K562 (cell line): ENCODE results near the gene NTNG1. TPM values are rescaled to one million over a fixed set of nuclear protein-coding genes. Genes with fewer than 3 reads are reported as not detected.

Experiments
- ATAC-seq: fragments of 200-7000 bp; cut with Tn5 transposase; 3 replicates; pipeline ENCODE4 v1.9.1; 2020; ENCODE audit warnings: moderate library complexity
- BruUV-seq: library from RNA; stranded (reverse); fragments of 400-500 nt; replicated peaks from 2 replicates; lab custom pipeline; 2021; lab: Mats Ljungman, UMichigan
- CTCF ChIA-PET: fragments of 300-600 bp; formaldehyde crosslinking; extraction: SDS; loops from one replicate; lab custom pipeline; 2021; ENCODE audit warnings: low intra/inter-chr PET ratio; lab: Yijun Ruan, JAX
- POLR2A ChIA-PET: fragments of 300-600, 350-650 bp; sonication (Branson Sonifier 250); formaldehyde crosslinking; extraction: SDS; loops from one replicate; lab custom pipeline; 2021; ENCODE audit warnings: antibody characterized with exemption, inconsistent platforms; lab: Yijun Ruan, JAX
- DNase-seq, 4 experiments: peaks; one replicate each; pipeline versions ENCODE4 v3.0.0 to v3.0.0-alpha.2; 2011 to 2018; ENCODE audit warnings: low spot score in 3 of 4, mixed read lengths in 3 of 4; ENCODE audit errors: extremely low read depth in 1 of 4
- FAIRE-seq: peaks from 2 replicates; lab custom pipeline; 2011; peaks lifted over from hg19 to GRCh38; lab: Jason Lieb, UNC
- H2AFZ ChIP-seq: 2 replicates; pipeline ENCODE4 v1.6.0; 2011; ENCODE audit warnings: low read depth, low read length, control low read depth, inconsistent platforms
- H3K27ac ChIP-seq: fragments of 200-600 bp; 3 replicates; pipeline ENCODE4 v1.8.0; 2011; ENCODE audit warnings: low read depth, mild to moderate bottlenecking, control low read depth, inconsistent platforms, low read length, moderate library complexity, mixed read lengths; ENCODE audit errors: extremely low read depth
- H3K27me3 ChIP-seq, 2 experiments: fragments of 300-600 bp in 1 of 2; 2 replicates in 1 of 2; 3 replicates in 1 of 2; pipeline versions ENCODE4 v1.6.0 to v1.8.0; 2011; ENCODE audit warnings: inconsistent platforms in 2 of 2, low read length in 2 of 2, mild to moderate bottlenecking in 1 of 2, mixed read lengths in 1 of 2, moderate library complexity in 1 of 2; ENCODE audit not compliant: control insufficient read depth in 2 of 2, insufficient read depth in 2 of 2
- H3K36me3 ChIP-seq: fragments of 300-600 bp; 3 replicates; pipeline ENCODE4 v1.8.0; 2011; ENCODE audit warnings: mild to moderate bottlenecking, low read length, inconsistent platforms; ENCODE audit not compliant: control insufficient read depth, insufficient read depth
- H3K4me1 ChIP-seq, 2 experiments: fragments of 200-600 bp in 1 of 2; replicated peaks in 1 of 2; 2 replicates in 1 of 2; 3 replicates in 1 of 2; pipeline versions ENCODE4 v1.5.1 to v1.8.0; 2011; ENCODE audit warnings: inconsistent platforms in 2 of 2, low read length in 2 of 2, mild to moderate bottlenecking in 1 of 2, mixed read lengths in 1 of 2, moderate library complexity in 1 of 2; ENCODE audit not compliant: control insufficient read depth in 2 of 2, insufficient read depth in 2 of 2
- H3K4me2 ChIP-seq: 2 replicates; pipeline ENCODE4 v1.6.1; 2011; ENCODE audit warnings: low read length, control low read depth, inconsistent platforms, mixed read lengths; ENCODE audit not compliant: insufficient read depth
- H3K4me3 ChIP-seq: fragments of 200-600 bp; sonication (generic), shearing (Covaris generic); 2 replicates; pipeline ENCODE4 v1.5.1; 2016; ENCODE audit warnings: control low read depth, inconsistent platforms
- H3K79me2 ChIP-seq: fragments of 200-600 bp; 3 replicates; pipeline ENCODE4 v1.8.0; 2011; ENCODE audit warnings: low read length, inconsistent platforms; ENCODE audit not compliant: control insufficient read depth, insufficient read depth
- H3K9ac ChIP-seq, 2 experiments: 2 replicates each; pipeline versions ENCODE4 v1.6.0 to v1.6.1; 2011; ENCODE audit warnings: low read depth in 2 of 2, low read length in 2 of 2, control low read depth in 1 of 2, inconsistent platforms in 1 of 2, mild to moderate bottlenecking in 1 of 2, mixed read lengths in 1 of 2; ENCODE audit not compliant: insufficient read depth in 1 of 2
- H3K9me1 ChIP-seq: one replicate; pipeline ENCODE4 v1.6.0; 2011; ENCODE audit warnings: inconsistent platforms, mild to moderate bottlenecking, low read length, moderate library complexity; ENCODE audit not compliant: control insufficient read depth, insufficient read depth
- H3K9me3 ChIP-seq: replicated peaks from 2 replicates; pipeline ENCODE4 v1.5.1; 2011; ENCODE audit warnings: low read depth, low read length, inconsistent platforms; ENCODE audit not compliant: control insufficient read depth, insufficient read depth
- H4K20me1 ChIP-seq: replicated peaks from 2 replicates; pipeline ENCODE4 v1.6.1; 2011; ENCODE audit warnings: low read length, inconsistent platforms, mixed read lengths; ENCODE audit not compliant: control insufficient read depth, insufficient read depth
- CBX2 ChIP-seq: fragments of 200-600 bp; sonication (generic); IDR thresholded peaks from one replicate; pipeline ENCODE4 v1.6.1; 2012; ENCODE audit warnings: mild to moderate bottlenecking, low read length, inconsistent platforms; ENCODE audit not compliant: insufficient read depth, poor library complexity, severe bottlenecking
- KAT8 ChIP-seq: fragments of 450-650 bp; IDR thresholded peaks from 2 replicates; pipeline ENCODE4 v1.6.1; 2016; ENCODE audit warnings: low read depth, mild to moderate bottlenecking
- MCM7 ChIP-seq, 2 experiments: fragments of 450-650 bp; IDR thresholded peaks; 2 replicates each; pipeline ENCODE4 v1.6.1; 2016 to 2018
- ZNF436 ChIP-seq: fragments of 250-450, 450-650 bp; sonication (Bioruptor Pico); formaldehyde crosslinking; IDR thresholded peaks from 2 replicates; pipeline ENCODE4 v1.7.0; 2020; ENCODE audit warnings: mild to moderate bottlenecking
- ZNF444 ChIP-seq: fragments of 250-450 bp; sonication (Bioruptor Pico); IDR thresholded peaks from 2 replicates; pipeline ENCODE4 v1.4.0; 2020; ENCODE audit warnings: mild to moderate bottlenecking, moderate library complexity
- whole genome bisulfite sequencing: fragments of 100-300 bp; shearing (Covaris generic); methylation state at CpG from one replicate; pipeline ENCODE4 v1.1.6; 2016; ENCODE audit warnings: low coverage, mixed read lengths; ENCODE audit not compliant: insufficient coverage; ENCODE audit errors: missing lambda C conversion rate; 5-methylcytosine and 5-hydroxymethylcytosine counted together
- in situ Hi-C: fragments of 300-500 bp; cut with MboI; formaldehyde crosslinking; loops from 4 replicates; pipeline ENCODE4 v1.15.0; 2018; ENCODE audit warnings: inconsistent platforms, mixed read lengths
- intact Hi-C: fragments of 100-400 bp; cut with micrococcal nuclease; formaldehyde crosslinking; loops from 2 replicates; pipeline ENCODE4 v1.14.2; 2022
- polyA plus RNA-seq, 8 experiments: library from polyadenylated mRNA; depleted of rRNA in 4 of 8; stranded (reverse) in 5 of 8; unstranded in 3 of 8; fragments of >200 nt; fragmentation: Nextera tagmentation in 2 of 8; fragmentation: Illumina TruSeq in 1 of 8; extraction: Ambion mirVana in 2 of 8; extraction: Trizol in 1 of 8; gene quantifications; 2 replicates each; pipeline versions ENCODE4 v1.2.1 to v1.2.3, GENCODE V29; 2011 to 2014; ENCODE audit warnings: inconsistent platforms in 1 of 8, missing spikeins in 1 of 8
- total RNA-seq, 7 experiments: library from RNA; depleted of rRNA in 6 of 7; stranded (reverse); fragments of >200 nt in 6 of 7; fragmentation: Illumina TruSeq in 2 of 7; extraction: Trizol in 2 of 7; gene quantifications; 2 replicates each; pipeline versions ENCODE4 v1.2.1 to v1.2.3, GENCODE V29; 2011 to 2021; ENCODE audit warnings: low replicate concordance in 1 of 7
- TF ChIP-seq, protein P1 (sequence below): fragments of 450-650 bp; IDR thresholded peaks from 2 replicates; pipeline ENCODE4 v1.7.1; 2018; ENCODE audit warnings: mild to moderate bottlenecking, low read depth; ENCODE audit not compliant: partially characterized antibody

Gene NTNG1
- total and polyA plus RNA-seq, 9 of the 15 experiments (the other 6 are each of a cell fraction or from before 2014, with no cell fraction given) = not detected

DNA sequence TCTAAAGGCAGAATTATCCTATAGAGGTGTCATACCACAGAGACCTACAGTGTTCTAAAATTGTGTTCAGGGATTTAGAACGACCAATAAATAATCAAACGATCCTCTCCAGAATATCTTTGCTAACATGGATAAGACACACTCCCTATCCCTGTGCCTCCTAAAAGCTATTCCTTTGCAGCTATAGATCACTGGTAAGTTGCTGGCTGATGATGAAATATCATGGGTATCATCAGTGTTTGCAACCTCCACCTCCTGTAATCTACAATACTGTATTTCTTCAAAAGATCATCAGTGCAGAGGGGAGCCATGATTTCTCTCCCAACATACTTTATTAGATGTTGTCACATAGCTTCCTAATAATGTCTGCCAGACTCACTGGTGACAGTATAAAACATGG is 201.9 kb downstream of the NTNG1 start:
- CTCF ChIA-PET = no interaction called here
- Histone ChIP-seq H3K27ac (no peak overlapping the region), H3K9me3 (no peaks in the 10 kb centered on the region), H2AFZ (no peak overlapping the region), H3K4me2 (no peak overlapping the region), H4K20me1 (no peaks in the 10 kb centered on the region), H3K4me1 (no peaks in the 10 kb centered on the region), H3K79me2 (no peaks in the 10 kb centered on the region), H3K4me3 (no peak overlapping the region), H3K9ac (no peak overlapping the region), H3K27me3 (no peaks in the 10 kb centered on the region), H3K36me3 (no peaks in the 10 kb centered on the region), H3K9me1 (no peaks in the 10 kb centered on the region)
- TF ChIP-seq CBX2 = no peak
- no peak for TF ChIP-seq ZNF436
- TF ChIP-seq, protein P1, sequence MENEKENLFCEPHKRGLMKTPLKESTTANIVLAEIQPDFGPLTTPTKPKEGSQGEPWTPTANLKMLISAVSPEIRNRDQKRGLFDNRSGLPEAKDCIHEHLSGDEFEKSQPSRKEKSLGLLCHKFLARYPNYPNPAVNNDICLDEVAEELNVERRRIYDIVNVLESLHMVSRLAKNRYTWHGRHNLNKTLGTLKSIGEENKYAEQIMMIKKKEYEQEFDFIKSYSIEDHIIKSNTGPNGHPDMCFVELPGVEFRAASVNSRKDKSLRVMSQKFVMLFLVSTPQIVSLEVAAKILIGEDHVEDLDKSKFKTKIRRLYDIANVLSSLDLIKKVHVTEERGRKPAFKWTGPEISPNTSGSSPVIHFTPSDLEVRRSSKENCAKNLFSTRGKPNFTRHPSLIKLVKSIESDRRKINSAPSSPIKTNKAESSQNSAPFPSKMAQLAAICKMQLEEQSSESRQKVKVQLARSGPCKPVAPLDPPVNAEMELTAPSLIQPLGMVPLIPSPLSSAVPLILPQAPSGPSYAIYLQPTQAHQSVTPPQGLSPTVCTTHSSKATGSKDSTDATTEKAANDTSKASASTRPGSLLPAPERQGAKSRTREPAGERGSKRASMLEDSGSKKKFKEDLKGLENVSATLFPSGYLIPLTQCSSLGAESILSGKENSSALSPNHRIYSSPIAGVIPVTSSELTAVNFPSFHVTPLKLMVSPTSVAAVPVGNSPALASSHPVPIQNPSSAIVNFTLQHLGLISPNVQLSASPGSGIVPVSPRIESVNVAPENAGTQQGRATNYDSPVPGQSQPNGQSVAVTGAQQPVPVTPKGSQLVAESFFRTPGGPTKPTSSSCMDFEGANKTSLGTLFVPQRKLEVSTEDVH = no peak
- TF ChIP-seq KAT8 = no peak
- TF ChIP-seq MCM7 (IDR thresholded peaks at IDR 0.05) = no peak
- TF ChIP-seq ZNF444 (CRISPR knock-in tag) = no peak
- in situ Hi-C loops = no loop called here
- DNase-seq = no peak
- 0% methylated on average over 2 of the region's 2 CpGs for whole genome bisulfite sequencing
- intact Hi-C loops = no loop called here
- no peak for ATAC-seq
- POLR2A ChIA-PET = no interaction called here
- no TSS peak for BruUV-seq
- no peak for FAIRE-seq
